Aorta (tissue), 5 donors: ENCODE data around the gene CEBPB. TPM values are rescaled to one million over a fixed set of nuclear protein-coding genes. Genes with fewer than 3 reads are reported as not detected.
A peak's percentile ranks its signal among the peaks of the same experiment; 100 is the strongest.

Source experiments
- ATAC-seq: fragments of 200-7000 bp; cut with Tn5 transposase; one replicate; pipeline ENCODE4 v1.9.1; 2022; ENCODE audit warnings: moderate library complexity; ENCODE audit not compliant: low FRiP score
- DNase-seq, 2 donors: peaks; one replicate each; pipeline ENCODE4 v3.0.0-alpha.2; 2020
- H3K27ac ChIP-seq, 2 donors: one replicate each; pipeline ENCODE4 v1.5.1; 2013; ENCODE audit warnings: low read length in 2 of 2, mild to moderate bottlenecking in 2 of 2, moderate library complexity in 2 of 2, control low read depth in 1 of 2, inconsistent platforms in 1 of 2, low read depth in 1 of 2
- H3K27me3 ChIP-seq, 2 donors: one replicate each; pipeline ENCODE4 v1.6.1; 2013; ENCODE audit warnings: control low read depth in 1 of 2, low read length in 1 of 2, mild to moderate bottlenecking in 1 of 2, moderate library complexity in 1 of 2; ENCODE audit not compliant: insufficient read depth in 2 of 2, control insufficient read depth in 1 of 2
- H3K36me3 ChIP-seq, 2 donors: one replicate each; pipeline ENCODE4 v1.6.1; 2013; ENCODE audit warnings: control low read depth in 1 of 2, low read length in 1 of 2, mild to moderate bottlenecking in 1 of 2; ENCODE audit not compliant: insufficient read depth in 2 of 2, control insufficient read depth in 1 of 2
- H3K4me1 ChIP-seq, 2 donors: one replicate each; pipeline ENCODE4 v1.6.1; 2013; ENCODE audit warnings: low read length in 2 of 2, control low read depth in 1 of 2, mild to moderate bottlenecking in 1 of 2, moderate library complexity in 1 of 2; ENCODE audit not compliant: insufficient read depth in 2 of 2, control insufficient read depth in 1 of 2
- H3K4me3 ChIP-seq, 2 donors: one replicate each; pipeline ENCODE4 v1.5.1; 2013; ENCODE audit warnings: low read length in 2 of 2, control low read depth in 1 of 2, mild to moderate bottlenecking in 1 of 2
- H3K9me3 ChIP-seq: one replicate; pipeline ENCODE4 v1.6.1; 2013; ENCODE audit warnings: mild to moderate bottlenecking, low read length; ENCODE audit not compliant: control insufficient read depth
- WGBS, 2 donors: extraction: QIAGEN DNeasy Blood & Tissue Kit; methylation state at CpG; one replicate each; pipeline ENCODE4 v1.1.7; 2013; 5-methylcytosine and 5-hydroxymethylcytosine counted together
- intact Hi-C, 2 donors: fragments of 100-400 bp; cut with DNase I; formaldehyde crosslinking; loops; one replicate each; pipeline versions ENCODE4 v1.14.2 to v1.15.0; 2022
- polyA plus RNA-seq, 2 donors: library from polyadenylated mRNA; stranded (reverse); fragments of 200-250 nt; gene quantifications; one replicate each; pipeline ENCODE4 v1.2.3, GENCODE V29; 2013
- total RNA-seq, 2 donors: library from RNA; stranded (reverse); fragmentation: NEBNext Ultra II Directional; extraction: Animal tissue kit (Norgen Biotek cat#: 25700); gene quantifications; one replicate each; pipeline ENCODE4 v1.2.1, GENCODE V29; 2021
- donor health status: healthy with polysubstance abuse.
- donor health status: Bipolar disorder and iron deficiency.
- donor health status: DM: no; HTN: no; CAD: no.
- donor health status: DM: no; HTN: no; CAD: no.
- donor health status: DM: yes; HTN: yes; CAD: no.

CEBPB gene
- total and polyA plus RNA-seq, 4 donors = 15.8 to 141 (median 50.7) TPM

DNA sequence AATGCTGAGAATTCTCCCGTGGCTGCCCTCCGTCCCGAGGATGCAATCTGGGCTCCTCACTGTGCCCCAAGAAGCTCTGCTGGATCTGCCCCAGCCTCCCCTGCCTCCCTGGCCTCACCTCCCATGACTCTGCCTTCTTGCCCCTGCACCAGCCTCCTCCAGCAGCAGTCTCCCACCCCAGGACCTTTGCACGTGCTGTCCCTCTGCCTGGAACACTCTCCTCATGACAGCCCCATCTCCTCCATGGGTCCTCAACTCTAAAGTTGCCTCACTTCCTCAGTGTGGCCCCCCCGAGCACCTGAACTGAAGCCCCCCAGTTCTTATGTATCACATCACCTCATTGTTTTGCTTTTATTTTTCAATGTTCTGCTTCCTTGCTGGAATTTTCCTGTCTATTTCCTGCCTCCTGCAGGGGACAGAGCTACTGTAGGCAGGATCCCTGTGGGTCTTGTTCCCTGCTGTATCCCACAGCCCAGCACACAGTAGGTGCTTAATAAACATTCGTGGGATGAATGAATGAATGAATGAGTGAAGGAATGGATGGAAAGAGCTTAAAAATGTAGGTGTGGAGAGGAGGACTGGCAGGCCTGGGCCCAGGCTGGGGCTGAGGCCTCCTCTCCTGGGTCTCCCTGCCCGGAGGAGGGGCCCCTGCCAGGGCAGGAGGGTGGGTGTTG, 42.2 kb downstream of the CEBPB start:
- WGBS, 2 donors = 91 to 98% methylated on average over 7 of the region's 7 CpGs
- no peak for DNase-seq
- intact Hi-C loops = no loop called here
- H3K4me3 ChIP-seq = no peak overlapping the region
- no peak overlapping the region for H3K27ac ChIP-seq
- ATAC-seq = no peak
- no peaks in the 10 kb centered on the region for H3K9me3 ChIP-seq
- H3K4me1 ChIP-seq = no peaks in the 10 kb centered on the region
- H3K36me3 ChIP-seq = no peaks in the 10 kb centered on the region
- no peaks in the 10 kb centered on the region for H3K27me3 ChIP-seq

DNA sequence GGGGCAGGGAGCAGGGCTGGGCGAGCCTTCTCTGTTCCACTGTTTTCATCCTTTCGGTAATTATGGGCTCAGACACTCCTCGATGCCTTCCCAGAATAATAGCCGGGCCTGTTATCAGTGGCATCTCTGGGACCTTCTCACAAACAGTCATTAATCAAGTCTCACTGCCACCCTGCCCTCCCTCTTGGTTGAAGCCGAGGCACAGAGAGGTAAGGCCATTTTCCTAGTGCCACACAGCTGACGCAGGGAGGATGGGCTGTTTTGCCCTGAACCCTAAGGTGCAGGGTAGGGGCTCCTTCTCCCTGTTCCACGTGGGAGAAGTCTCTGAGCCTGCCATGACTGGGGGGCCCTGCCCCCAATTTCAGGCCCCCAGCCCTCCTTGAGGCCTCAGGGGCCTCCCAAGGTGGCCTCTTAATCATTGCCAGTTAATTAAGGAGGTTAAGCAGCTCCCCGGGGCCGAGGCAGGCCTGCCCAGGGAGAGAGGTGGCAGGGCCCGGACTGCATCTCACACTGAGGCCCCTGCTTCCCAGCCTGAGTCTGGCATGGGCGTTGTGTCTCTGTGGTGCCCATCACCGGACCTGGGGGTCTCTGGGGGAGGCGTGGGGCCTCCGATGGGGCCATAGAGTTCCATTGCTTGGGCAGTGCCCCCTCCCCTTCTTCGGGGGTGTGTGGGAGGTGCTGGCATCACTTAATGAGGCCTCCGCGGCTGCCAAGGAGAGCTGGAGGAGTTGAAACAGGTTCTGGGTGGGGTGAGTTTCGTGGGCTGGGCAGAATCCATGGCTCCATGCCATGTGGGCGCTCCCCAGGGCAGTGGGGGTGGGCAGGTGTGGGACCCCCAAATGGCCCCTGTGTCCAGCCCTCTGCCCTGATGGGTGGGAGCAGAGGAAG, 42.9 kb downstream of the CEBPB start:
- H3K4me3 ChIP-seq = no peak overlapping the region
- H3K9me3 ChIP-seq = no peaks in the 10 kb centered on the region
- DNase-seq (no peak), ATAC-seq (no peak)
- intact Hi-C loops = no loop called here
- no peaks in the 10 kb centered on the region for H3K27me3 ChIP-seq
- no peaks in the 10 kb centered on the region for H3K4me1 ChIP-seq
- H3K36me3 ChIP-seq = no peaks in the 10 kb centered on the region
- WGBS, 2 donors = 62 to 69% methylated on average over 18 to 19 of the region's 19 CpGs
- no peak overlapping the region for H3K27ac ChIP-seq

DNA sequence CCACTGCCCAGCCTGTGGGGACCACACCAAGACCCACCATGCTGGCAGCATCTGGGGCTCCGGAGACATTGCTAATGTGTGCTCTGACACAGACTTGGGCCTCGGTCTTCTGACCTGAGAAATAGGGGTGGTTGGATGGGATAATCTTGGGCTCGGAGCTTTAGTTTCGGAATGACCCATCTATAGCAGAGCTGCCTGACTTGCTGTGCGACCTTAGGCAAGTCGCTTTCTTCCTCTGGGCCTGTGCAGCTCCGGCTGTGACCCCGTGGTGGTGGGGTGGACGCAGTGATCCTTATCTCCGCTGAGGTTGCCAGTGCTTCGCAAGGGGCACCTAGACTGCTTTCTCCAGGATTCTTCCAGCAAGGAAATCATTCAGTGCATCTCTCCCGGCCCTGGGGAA, 43.7 kb downstream of the CEBPB start:
- WGBS, 2 donors = 94 to 97% methylated on average over 12 of the region's 12 CpGs
- Histone ChIP-seq H3K9me3 (no peaks in the 10 kb centered on the region), H3K4me1 (no peaks in the 10 kb centered on the region), H3K4me3 (no peak overlapping the region), H3K36me3 (no peaks in the 10 kb centered on the region), H3K27ac (no peak overlapping the region), H3K27me3 (no peaks in the 10 kb centered on the region)
- DNase-seq = no peak
- no peak for ATAC-seq
- intact Hi-C loops = no loop called here

DNA sequence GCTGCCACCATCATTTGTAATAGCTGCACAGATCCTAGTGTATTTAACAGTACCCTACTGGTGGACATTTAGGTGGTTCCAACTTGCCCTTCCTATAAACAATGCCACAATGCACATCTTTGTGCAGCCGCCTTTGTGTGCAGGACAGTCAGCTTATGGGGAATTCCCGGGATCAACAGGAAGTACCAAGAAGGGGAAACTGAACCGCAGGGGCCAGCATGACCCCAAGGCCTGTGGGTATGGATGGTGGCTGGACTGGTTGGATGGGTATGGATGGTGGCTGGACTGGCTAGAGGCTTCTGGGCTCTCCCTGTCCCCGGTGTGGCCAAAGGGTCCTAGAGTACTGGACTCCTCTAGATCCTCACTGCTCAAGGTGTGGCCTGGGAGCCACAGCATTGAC, 46.7 kb downstream of the CEBPB start:
- WGBS, 2 donors = 87 to 94% methylated on average over 4 of the region's 4 CpGs
- peak; percentile 57 for ATAC-seq

GRCh38 chr20:50238081-50238800, 47.6 kb downstream of the CEBPB start:
- DNase-seq = no peak
- intact Hi-C loops = no loop called here

More for the DNA sequence above, 46.7 kb downstream of the CEBPB start:
- Histone ChIP-seq H3K36me3 (no peaks in the 10 kb centered on the region), H3K4me1 (no peaks in the 10 kb centered on the region), H3K4me3 (no peak overlapping the region), H3K9me3 (no peaks in the 10 kb centered on the region), H3K27ac (no peak overlapping the region), H3K27me3 (no peaks in the 10 kb centered on the region)
- DNase-seq = peak in 1 of 2 donors; percentile 59
- intact Hi-C loops = no loop called here

DNA sequence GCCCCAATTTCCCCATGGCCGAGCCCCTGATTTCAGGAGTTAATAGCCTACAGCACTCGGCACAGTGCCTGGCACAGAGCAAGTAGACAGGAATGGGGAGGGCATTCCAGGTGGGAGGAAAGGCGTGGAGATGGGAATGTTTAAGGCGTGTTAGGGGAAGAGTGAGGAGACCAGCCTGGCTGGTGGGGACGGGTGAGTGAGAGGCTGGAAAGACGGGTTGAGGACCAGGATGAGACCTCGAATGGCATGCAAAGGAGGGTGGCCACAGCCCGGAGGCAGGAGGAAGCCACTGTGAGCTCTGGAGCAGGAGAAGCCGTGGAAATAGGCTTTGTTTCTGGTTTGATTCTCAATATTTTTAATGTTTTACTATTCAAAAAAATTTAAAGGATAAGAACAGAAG, 49.5 kb downstream of the CEBPB start:
- Histone ChIP-seq H3K36me3 (no peaks in the 10 kb centered on the region), H3K27me3 (no peaks in the 10 kb centered on the region), H3K4me3 (no peak overlapping the region), H3K27ac (no peak overlapping the region), H3K9me3 (no peaks in the 10 kb centered on the region), H3K4me1 (no peaks in the 10 kb centered on the region)
- intact Hi-C loops = no loop called here
- ATAC-seq (no peak), DNase-seq (no peak)
- 81 to 85% methylated on average over 9 of the region's 9 CpGs for WGBS, 2 donors

More at GRCh38 chr20:50238081-50238800, 47.6 kb downstream of the CEBPB start:
- H3K9me3 ChIP-seq = no peaks in the 10 kb centered on the region
- H3K4me1 ChIP-seq = no peaks in the 10 kb centered on the region
- no peak overlapping the region for H3K4me3 ChIP-seq
- 87 to 92% methylated on average over 19 of the region's 19 CpGs for WGBS, 2 donors
- no peaks in the 10 kb centered on the region for H3K27me3 ChIP-seq
- no peaks in the 10 kb centered on the region for H3K36me3 ChIP-seq
- no peak for ATAC-seq
- H3K27ac ChIP-seq = no peak overlapping the region

GRCh38 chr20:50242178-50242514, 51.5 kb downstream of the CEBPB start:
- DNase-seq = no peak
- no peak for ATAC-seq
- Histone ChIP-seq H3K9me3 (no peaks in the 10 kb centered on the region), H3K27me3 (no peaks in the 10 kb centered on the region), H3K27ac (no peak overlapping the region), H3K36me3 (no peaks in the 10 kb centered on the region), H3K4me1 (no peaks in the 10 kb centered on the region), H3K4me3 (no peak overlapping the region)
- 96 to 97% methylated on average over 6 of the region's 6 CpGs for WGBS, 2 donors
- intact Hi-C loops = loop anchor here in 1 of 2 donors (1.0 kb wide), 1 partner anchor 25 kb away; no protein-coding TSS in a partner anchor
